Measurements from ENCODE around the gene MEGF11. TPM values are rescaled to one million over a fixed set of nuclear protein-coding genes. Genes with fewer than 3 reads are reported as not detected.

MEGF11 gene
- total RNA-seq, 1 donor from 2014 or later: under 0.01 TPM

- no peak for DNase-seq (ENCODE audit: low read depth in 2 of 2)
These were observed 137.9 kb downstream of the MEGF11 start for GRCh38 chr15:66115568-66116206.

GRCh38 chr15:66114863-66115425 lies 138.6 kb downstream of the MEGF11 start:
- DNase-seq (ENCODE audit: low read depth in 2 of 2): no peak

GRCh38 chr15:66112388-66112787 lies 141.2 kb downstream of the MEGF11 start:
- DNase-seq (ENCODE audit: low read depth in 2 of 2): no peak

- DNase-seq (ENCODE audit: low read depth in 2 of 2): no peak
These were observed 142.2 kb downstream of the MEGF11 start for GRCh38 chr15:66111363-66111762.

DNA sequence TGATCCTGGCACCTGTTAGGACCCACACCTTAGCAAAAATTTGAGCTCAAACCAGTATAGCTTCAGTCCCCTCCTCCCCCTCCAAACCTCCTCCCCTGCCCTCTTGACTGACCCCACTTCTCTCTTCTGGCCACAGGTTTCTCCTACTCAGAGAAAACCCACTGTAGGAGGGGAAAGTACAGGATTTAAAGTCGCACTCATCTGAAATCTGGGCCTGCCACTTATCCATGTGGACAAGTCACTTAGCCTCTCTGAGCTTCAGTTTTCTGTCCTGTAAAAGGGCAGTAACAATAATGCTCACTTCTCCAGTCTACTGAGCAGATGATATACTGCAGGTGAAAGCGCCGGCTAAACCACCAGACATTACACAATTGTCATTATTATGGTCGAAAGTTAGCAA lies 142.7 kb downstream of the MEGF11 start:
- no peak for DNase-seq (ENCODE audit: low read depth in 2 of 2)

DNA sequence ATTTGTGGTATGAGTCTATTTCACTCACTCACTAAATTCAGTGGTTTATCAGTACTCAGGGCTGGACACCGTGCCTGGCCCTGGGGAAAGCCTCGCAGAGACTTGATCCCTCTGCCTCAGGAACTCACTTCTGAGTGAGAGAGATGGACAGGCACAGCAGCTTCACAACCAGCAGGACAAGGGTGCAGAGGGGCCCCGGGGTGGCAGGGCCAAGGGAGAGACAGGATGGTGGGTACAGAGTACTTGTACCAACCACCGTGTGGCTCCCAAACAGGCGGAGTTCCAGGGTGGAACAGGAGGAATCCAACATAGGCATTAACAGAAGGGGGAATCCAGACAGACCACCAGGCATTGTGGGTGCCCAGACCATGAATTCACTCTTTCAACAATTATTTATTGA lies 143.7 kb downstream of the MEGF11 start:
- DNase-seq (ENCODE audit: low read depth in 2 of 2): no peak

GRCh38 chr15:66108483-66109265 lies 144.9 kb downstream of the MEGF11 start:
- no peak for DNase-seq (ENCODE audit: low read depth in 2 of 2)

GRCh38 chr15:66107070-66107469 lies 146.5 kb downstream of the MEGF11 start:
- DNase-seq (ENCODE audit: low read depth in 2 of 2): no peak

- DNase-seq (ENCODE audit: low read depth in 2 of 2): no peak
These were observed 148.0 kb downstream of the MEGF11 start for GRCh38 chr15:66105286-66106265.

- no peak for DNase-seq (ENCODE audit: low read depth in 2 of 2)
These were observed 150.3 kb downstream of the MEGF11 start for GRCh38 chr15:66103293-66103590.

GRCh38 chr15:66102563-66103292 lies 150.8 kb downstream of the MEGF11 start:
- no peak for DNase-seq (ENCODE audit: low read depth in 2 of 2)

DNA sequence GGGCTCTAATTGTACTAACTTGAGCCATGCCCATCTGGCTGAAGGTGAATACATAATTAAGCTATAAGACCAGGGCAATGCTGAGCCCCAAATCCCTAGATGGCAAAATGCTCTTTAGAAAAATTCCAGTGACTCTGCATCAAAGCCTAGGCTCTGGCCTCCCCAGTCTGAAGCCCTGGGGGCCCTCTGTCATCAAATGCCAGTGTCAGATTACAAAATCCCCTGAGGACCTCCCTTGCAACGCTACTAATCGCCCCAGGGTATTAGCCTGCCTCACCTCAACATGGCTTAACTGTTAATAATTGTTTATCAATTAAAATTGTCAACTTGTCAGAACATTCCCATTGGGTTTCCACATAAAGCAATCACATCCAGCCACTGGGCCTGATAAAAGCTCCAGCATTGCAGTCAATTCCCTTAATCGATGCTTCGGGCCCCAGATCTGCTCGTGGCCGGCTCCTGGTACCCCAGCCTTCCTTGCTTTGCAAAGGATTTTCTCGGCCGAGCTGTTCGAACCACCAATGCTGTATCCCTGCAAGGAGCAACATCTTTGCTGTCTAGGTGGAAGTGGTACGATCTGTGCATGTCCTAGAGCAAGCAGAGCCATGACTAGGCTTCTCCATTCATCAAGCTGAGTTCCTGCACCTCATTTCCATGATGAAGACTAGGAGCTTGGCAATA lies 151.7 kb downstream of the MEGF11 start:
- DNase-seq (ENCODE audit: low read depth in 2 of 2): no peak

GRCh38 chr15:66100761-66101160 lies 152.8 kb downstream of the MEGF11 start:
- no peak for DNase-seq (ENCODE audit: low read depth in 2 of 2)

- DNase-seq (ENCODE audit: low read depth in 2 of 2): no peak
These were observed 153.4 kb downstream of the MEGF11 start for GRCh38 chr15:66099950-66100671.

GRCh38 chr15:66098022-66098363 lies 155.6 kb downstream of the MEGF11 start:
- DNase-seq (ENCODE audit: low read depth in 2 of 2): no peak

DNA sequence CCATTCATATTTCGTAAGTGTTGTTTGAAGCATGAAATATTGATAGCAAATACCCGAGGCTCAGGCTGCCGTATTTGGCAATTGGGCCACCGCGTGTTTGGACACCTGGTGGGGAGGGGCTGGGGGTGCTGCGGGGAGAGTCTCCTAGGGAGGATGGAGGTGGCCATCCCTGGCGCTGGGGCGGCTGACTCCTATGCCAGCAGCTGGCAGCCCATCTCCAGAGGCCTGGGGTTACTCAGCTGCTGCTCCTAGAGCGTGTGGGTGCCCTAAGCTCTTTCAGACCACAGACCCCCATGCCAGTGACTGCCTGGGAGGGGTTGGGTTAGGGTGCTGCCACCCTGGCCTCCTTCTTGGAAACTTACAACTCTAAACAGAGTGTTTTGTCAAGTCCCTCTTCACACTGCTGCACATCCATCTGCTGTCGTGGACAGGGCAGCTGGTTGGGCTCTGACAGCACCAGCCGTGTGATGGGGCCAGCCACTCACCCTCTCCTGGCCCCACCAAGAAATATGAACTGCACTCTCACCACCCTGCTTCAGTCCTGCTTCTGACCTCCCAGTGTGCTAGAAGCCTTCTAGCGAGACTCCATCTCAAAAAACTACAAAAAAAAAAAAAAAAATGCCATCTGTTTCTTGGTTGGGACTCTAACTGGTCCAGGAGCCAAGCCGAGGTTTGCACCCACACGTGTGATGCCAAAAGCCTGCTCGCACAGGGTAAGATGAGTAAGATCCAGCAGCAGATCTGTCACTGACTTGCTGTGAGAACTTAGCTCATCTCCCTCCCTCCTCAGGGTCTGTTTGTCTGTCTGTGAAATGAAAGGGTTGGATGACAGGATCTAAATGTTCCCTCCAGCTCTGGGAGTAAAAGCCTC lies 156.2 kb downstream of the MEGF11 start:
- no peak for DNase-seq (ENCODE audit: low read depth in 2 of 2)

- DNase-seq (ENCODE audit: low read depth in 2 of 2): no peak
These were observed 156.9 kb downstream of the MEGF11 start for GRCh38 chr15:66096688-66097058.

DNA sequence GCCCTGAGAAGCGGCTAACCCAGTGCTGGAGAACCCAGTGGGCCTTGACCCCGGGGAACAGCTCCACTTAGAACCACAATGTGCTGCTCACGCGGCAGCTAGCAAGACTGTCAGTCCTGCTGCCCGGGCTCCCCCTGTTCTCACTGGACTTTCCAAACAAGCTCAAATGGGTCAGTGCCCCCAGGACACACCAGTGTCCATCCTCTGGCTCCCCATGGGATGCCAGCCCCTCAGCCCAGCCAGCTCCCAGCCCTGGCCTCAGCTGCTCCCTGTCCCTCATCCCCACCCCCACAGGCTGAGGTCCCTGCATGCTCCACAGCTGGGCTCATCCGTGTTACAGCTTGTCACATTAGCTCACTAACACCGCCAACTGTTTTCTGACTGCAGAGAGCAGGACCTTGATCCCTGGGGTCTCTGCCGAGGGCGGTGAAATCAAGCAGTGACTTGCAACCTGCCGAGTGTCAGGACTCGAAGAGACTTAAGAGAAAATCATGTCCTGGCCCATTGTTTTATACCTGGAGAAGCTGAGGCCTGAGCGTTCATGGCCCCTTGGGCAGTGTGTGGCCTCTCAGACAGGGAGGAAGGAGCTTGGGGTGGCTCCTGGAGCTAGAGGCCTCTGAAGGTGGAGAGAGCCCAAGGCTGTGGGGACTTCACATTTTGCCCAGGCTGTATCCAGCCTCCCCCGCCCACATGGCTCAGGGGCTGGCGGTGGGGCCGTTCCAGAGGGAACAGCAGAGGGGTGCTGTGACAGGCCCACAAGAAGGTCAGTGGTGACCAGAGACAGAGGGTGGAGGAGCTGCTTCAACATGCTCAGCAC lies 157.5 kb downstream of the MEGF11 start:
- no peak for DNase-seq (ENCODE audit: low read depth in 2 of 2)
